ENCODE results near the gene SPATA13. TPM values are rescaled to one million over a fixed set of nuclear protein-coding genes. Genes with fewer than 3 reads are reported as not detected.
"Not testable (repeated sequence)": the region's sequence is repeated elsewhere in the genome, so short reads cannot be mapped to it uniquely, and the experiment has no call there.

SPATA13 gene
- polyA plus RNA-seq, 5 donors: 11.2 to 14.2 (median 13.4) TPM

- DNase-seq: peak in 1 of 2 donors; percentile 6
Observed at GRCh38 chr13:24308068-24308445, 147.5 kb downstream of the SPATA13 start.

GRCh38 chr13:24308488-24309020 lies 148.0 kb downstream of the SPATA13 start:
- DNase-seq: no peak

- not testable (repeated sequence) for DNase-seq
Observed at GRCh38 chr13:24309300-24309699, 148.8 kb downstream of the SPATA13 start, which contains the start of gene C1QTNF9. Gene C1QTNF9 (plus strand): TSS chr13:24309580. CDS start chr13:24316004, 6,424 bp downstream.

- peak; percentile 15 to 20 for DNase-seq
Observed at GRCh38 chr13:24313439-24313838, 152.9 kb downstream of the SPATA13 start.

GRCh38 chr13:24317835-24318234 lies 157.3 kb downstream of the SPATA13 start:
- DNase-seq: not testable (repeated sequence)

GRCh38 chr13:24318878-24319277 lies 158.4 kb downstream of the SPATA13 start:
- DNase-seq: not testable (repeated sequence)

- not testable (repeated sequence) for DNase-seq
Observed at GRCh38 chr13:24319641-24320040, 159.1 kb downstream of the SPATA13 start.

- not testable (repeated sequence) for DNase-seq
Observed at GRCh38 chr13:24321416-24321815, 160.9 kb downstream of the SPATA13 start.

- not testable (repeated sequence) for DNase-seq
Observed at GRCh38 chr13:24322470-24322869, 161.9 kb downstream of the SPATA13 start.

- no peak for DNase-seq
Observed at GRCh38 chr13:24323036-24323738, 162.7 kb downstream of the SPATA13 start.

GRCh38 chr13:24323739-24324075 lies 163.2 kb downstream of the SPATA13 start:
- DNase-seq: no peak

- not testable (repeated sequence) for DNase-seq
Observed at GRCh38 chr13:24327598-24327997, 167.1 kb downstream of the SPATA13 start.

GRCh38 chr13:24328145-24328544 lies 167.6 kb downstream of the SPATA13 start:
- no peak for DNase-seq

GRCh38 chr13:24338721-24339120 lies 178.2 kb downstream of the SPATA13 start:
- DNase-seq: no peak

- no peak for DNase-seq
Observed at GRCh38 chr13:24339937-24340607, 179.6 kb downstream of the SPATA13 start.

GRCh38 chr13:24340608-24340955 lies 180.1 kb downstream of the SPATA13 start:
- DNase-seq: no peak

GRCh38 chr13:24341439-24341838 lies 180.9 kb downstream of the SPATA13 start:
- no peak for DNase-seq

- DNase-seq: no peak
Observed at GRCh38 chr13:24348385-24348784, 187.9 kb downstream of the SPATA13 start.

- DNase-seq: peak in 1 of 2 donors; percentile 8
Observed at GRCh38 chr13:24348797-24349515, 188.4 kb downstream of the SPATA13 start.

- not testable (repeated sequence) for DNase-seq
Observed at GRCh38 chr13:24349778-24350664, 189.5 kb downstream of the SPATA13 start.

GRCh38 chr13:24351423-24351822 lies 190.9 kb downstream of the SPATA13 start:
- DNase-seq: no peak

All from right lung (tissue), 5 donors.